ENCODE measurements around the gene FTO.

FTO gene

DNA sequence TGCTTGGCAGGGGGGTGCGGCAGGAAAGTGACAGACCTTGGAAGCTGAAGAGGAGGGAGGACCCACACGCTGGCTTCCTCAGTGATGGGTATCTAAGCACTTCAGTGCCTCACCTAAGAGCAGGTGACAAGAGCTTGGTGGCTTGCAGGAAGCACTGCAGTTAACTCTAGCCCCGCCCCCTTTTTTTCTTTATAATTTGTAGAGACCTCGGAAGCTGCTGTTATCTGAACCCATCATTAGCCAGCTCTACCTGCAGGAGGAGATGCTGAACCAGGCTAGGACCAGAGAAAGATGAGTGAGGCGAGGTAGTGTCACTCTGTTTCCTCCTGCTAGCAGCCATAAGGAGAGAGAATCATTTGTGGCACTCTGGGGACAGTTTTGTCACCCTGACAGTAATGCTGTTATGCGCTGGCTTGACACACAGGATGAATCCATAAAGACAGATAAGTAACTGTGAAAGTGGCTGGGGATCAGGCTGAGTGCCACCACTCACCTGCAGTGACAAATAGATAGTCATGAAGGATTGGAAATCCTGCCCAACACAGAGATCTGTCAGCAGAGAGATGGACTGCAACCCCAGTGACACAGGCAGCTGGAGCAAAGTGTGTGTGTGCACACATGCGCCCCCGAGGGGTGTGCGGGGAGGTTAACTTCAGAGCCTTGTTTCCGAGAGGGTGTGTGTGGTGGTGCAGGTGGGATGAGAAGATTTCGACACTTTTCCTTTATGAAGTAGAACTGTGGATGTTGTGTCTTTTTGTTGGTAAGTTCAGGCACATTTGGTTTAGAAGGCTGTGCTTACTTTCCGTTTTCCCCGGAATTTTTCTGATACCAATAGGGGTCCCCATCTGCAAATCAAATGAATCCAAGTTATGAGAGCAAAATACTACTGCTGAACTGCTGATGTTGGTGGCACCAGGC is 358.7 kb downstream of the FTO start:
- peak; percentile 85 for DNase-seq

DNA sequence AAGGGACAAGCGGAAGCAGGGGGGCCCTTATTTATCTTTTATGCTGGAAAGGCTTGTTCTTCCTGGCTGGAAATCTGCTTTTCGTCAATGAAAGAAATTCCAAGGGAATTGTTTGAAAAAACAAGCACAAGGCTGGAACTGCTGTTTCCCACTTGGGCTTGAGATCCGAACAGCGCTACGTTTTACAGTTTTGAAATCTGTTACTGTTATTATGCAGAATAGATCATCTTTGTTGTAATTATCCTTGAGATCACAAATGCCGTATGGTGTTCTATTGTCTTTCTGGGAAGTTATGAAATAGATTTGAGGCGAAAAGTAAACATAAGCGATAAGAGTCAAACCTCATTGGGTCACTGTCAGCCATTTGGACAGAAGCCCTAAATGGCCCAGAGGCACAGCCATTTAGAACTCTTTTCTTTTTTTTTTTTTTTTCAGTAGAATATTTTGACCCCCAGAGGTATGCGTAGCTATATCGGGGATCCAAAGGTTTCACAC is 359.4 kb downstream of the FTO start:
- no peak for DNase-seq

DNA sequence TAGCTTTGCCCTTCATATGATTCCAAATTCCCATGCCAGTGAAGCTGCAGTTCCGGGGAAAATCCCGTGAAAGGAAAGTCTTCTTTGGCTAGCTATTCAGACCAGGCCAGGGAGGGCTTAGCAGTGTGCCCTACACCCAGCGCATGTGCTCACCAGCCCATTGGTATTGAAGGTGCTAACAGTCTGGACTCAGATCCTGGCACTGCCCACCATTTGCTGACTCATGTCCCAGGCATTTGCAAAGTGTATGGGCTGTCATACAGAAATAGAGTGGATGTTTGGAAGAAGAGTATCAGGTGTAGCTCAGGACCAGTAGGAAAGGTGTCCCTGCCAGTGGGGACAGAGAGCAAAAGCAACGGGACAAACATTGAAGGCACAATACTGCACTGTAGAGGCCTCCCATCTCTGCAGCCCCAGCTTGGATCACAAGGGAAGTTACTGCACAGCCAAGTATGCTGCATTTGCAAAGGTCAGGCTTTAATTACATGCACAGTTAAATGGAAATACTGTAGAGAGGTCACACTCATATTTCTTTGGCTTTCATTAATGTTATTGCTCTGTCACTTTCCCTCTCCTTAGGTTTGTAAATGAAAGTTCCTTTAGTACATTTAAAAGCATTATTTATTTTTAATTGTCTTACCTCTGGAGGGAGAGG is 362.6 kb downstream of the FTO start:
- DNase-seq: no peak

DNA sequence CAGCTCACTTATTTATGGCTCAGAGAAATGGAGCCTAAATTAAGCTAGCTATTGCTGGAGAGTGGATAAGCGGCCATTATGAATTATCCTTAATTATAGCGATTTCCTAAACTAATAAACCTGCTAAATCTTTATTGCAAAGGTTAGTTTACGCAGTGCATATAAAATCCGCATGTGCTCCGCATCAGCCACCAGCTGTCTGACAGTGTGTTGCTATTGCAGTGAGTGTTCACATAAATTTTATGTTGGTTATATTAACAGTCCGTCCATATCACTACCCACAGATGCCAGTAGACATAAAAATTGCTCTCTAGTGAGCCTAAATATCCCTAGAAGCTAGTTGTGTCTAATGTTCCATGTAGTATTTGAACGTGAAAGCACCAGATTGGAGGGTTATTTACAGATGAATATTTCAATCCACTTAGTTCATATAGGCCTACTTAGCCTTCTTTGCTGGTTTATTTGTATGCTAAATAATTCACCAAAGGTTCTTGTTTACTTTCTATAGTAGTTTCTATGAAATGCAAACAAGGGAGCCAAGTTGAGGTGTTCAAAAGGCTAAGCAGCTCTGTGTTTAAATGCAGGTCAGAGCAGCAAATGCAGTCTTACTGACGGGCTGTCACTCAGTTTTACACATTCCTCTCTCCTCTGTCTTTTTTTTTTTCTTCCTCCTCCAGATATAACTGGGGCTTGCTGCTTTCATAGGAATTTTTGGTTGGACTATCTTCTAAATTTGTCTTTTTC is 363.5 kb downstream of the FTO start:
- no peak for DNase-seq

DNA sequence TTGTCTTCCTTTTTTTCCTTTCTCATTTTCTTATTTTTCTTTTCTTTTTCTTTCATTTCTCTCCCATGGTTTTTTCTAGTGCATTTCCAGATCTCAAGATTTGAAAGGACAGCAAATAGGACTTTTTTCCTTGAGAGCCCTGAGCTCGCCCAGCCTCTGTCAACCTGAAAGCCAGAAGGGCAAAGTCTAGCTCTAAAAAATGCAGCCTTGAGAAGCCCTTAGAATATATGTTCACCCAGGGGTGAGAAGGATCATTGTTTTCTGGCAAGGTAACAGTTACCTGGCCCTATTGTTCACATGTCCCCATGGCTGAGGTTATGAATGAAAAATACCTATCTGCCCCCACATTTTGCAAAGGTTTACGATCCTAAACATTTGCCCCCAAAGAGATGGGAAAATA is 364.3 kb downstream of the FTO start:
- DNase-seq: no peak

DNA sequence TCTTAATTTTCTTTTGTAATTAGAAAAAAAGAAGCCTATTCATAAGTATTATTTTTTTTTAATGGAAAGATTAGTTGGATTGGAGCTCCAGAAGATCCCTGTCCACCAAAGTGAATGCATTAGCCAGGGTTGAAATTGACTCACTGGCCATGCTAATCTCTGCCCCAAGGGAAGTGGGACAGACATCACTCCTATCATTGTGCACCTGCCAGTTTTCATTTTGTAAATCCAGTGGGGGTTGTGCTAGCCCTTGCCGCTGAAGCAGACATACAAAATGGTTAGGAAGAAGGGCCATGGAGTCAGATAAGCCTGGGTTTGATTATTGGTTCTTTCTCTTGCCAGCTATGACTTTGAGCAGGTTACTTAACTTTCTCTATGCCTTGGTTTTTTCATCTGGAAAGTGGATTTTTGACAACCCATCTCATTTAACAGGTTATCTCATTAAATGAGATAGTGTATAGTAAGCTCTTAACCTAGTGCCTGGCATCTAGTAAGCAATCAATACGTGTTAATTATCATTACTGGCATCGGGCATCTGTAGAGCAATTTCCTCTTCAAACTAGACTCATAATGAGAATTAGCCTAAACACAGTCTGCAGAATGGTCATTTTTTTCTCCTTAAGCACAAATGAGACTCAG is 365.8 kb downstream of the FTO start:
- DNase-seq: no peak

DNA sequence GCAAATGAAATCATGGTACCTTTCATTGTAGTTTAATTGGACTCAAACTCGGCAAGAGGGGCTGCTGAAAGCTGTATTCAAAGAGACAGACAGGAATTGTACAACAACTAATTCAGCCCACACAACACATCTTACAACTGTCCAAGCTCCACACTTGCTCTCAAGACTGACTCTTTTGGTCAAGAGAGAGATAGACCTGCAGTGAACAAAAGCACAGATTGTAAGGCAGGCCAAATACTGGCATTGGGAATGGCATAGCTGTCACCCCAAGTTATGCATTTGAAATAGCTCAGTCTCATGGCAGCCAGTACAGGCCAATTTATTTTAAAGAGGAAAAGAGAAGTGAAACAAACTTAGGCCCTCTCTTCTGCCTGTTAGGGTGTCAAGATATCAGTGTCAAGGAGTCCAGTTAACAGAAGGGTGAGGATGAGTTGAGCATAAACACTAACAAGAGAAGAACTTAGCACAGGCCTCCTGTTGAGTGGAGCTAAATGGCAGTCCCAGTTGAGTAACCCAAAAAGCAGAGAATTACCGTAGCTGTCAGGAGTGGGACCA is 366.9 kb downstream of the FTO start:
- no peak for DNase-seq

DNA sequence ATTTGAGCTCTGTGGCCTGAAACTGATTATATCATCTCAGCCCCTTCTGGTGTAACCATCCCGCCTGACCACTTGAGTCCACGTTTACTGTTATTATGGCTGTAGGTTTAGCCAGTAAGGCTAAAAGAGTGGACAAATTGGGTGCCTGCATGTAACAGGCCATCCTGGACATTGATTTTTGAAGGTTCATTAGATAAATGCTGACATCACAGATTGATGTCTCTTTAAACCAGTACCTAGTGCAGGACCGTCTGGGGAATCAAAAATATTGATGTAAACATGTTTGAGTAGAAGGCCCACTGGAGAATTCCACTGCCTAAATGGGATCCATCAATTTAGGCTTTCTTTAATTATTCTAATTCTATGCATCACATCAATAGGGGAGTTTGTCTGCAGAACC is 367.6 kb downstream of the FTO start:
- no peak for DNase-seq

DNA sequence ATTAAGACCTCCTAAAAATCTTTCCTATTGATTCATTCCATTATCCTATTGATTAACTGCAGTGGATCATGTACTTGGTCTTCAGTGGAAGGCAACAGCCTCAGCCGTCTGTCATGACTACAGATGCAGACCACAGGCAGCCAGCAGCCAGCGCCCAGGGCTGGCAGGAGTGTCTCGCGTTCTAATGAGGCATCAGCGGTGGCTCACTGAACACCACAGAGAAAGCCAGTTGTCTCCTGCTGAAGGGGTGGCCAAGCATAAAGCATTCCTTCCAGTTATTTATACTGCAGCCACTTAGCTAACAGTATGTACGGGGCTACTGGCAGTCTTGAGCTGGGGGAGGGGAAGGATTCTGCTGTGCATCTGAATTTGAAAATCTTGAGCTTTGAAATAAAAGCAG is 368.3 kb downstream of the FTO start:
- DNase-seq: no peak

DNA sequence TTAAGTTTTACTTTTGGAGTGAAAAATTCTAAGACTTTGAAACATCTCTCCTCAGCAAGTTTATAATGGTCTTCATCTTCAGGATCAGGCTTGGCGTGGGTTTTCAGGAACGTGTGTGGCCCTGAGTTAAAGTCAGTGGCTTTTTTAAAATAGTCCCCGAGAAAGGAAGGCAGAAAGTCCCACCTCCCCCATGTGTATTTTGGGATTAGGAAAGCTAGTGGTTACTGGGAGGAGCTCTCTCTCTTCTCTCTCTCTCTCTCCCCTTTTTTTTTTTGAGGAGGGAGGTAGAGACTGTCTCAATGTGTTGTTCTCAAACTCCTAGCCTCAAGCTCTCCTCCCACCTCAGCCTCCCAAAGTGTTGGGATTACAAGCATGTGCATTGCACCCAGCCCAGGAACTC is 369.4 kb downstream of the FTO start:
- DNase-seq: no peak

DNA sequence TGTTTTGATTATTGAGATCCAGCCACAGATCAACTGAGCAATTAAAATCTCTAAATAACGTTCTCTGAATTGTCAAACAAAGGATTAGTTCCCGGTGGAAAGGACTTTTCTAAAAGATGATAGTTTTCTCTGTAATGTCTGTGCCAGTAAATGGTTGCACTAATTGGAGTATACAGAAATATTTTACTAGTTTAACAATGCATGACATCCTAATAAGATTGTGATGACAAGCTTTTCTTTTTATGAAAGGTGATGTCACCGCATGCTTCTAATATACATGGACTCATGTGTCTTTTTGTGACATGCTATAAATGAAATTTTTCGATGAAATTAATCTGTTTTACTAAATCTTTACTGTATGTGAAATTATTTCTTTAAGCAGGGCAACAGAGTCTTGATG is 371.5 kb downstream of the FTO start:
- DNase-seq: no peak

DNA sequence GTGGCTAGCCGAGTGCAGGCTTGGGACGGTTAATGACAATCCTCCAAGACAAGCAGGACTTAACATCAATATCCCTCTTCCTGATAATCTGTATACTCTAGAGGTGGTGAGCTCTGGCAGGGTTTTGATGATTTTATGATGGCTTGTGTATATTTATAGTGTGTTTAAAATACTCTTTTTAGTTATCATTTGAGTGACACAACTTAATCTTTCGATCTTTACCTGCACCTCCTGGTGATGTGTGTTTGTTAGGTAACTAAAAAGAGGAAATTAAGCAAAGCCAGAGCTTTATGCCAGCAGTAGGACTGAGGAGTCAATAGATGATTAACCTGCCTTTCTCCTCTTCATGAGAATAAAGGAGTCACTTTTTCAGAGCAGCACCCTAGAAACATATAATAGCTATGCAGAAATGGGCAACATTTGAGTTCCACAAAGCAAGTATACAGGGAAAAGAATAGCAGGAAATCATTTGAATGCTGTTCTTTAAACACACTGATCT is 372.1 kb downstream of the FTO start:
- no peak for DNase-seq

DNA sequence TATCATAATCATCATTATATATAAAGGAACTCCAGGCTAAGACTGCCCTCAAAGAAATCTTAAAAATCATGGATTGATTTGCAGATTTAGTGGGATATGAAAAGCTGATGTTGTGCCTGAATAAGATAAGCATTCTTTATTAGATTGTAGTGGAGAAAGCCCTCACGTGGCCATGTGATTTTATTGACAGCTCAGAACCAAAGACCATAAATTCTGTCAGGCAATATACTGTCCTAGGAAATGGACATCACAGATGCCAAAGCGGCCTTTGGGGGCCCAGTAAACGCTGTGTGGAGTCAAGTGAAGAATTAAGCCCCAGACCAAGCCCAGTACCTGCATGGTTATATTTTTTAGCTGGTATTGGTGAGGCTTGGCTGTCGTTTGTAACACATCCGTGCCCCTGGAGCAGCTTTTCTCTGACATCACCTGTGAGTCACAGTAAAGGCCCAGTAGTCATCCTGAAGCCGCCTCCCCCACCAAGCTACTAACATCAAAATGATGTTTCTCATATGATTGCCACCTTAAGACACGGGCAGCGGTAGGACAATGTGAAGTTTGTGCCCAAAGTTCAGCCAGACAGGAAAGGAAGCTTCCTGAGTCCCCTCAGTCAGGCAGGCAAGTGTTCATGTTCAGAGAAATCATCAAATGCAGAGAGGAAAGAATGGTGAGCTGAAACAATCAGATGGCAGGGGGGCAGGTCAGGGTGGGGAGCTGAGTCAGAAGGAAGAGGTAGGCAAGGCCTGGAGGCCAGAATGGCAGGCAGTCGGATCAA is 373.3 kb downstream of the FTO start:
- no peak for DNase-seq

DNA sequence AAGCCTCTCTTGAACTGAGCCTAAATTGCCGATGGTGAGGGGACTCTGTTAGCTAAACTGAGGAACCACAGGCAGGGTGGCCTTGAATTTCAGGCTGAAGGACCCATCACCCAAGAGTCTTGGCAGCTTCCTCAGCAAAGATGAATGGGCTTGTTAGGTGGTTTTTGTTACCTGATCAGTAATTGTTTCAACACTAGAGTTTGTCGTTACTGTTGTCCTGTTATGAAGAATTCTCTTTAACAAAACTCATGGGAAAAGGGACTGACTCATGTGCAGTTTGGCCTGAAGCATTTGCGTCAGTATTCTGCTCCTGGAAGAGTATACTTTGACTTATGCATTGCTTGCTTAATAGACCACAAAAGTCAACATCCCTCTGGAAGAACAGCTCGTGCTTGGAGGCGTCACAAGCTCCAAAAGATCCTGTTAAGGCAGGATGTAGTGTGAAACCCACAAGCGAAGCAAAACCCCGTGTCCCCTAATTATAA is 376.6 kb downstream of the FTO start:
- DNase-seq: no peak

DNA sequence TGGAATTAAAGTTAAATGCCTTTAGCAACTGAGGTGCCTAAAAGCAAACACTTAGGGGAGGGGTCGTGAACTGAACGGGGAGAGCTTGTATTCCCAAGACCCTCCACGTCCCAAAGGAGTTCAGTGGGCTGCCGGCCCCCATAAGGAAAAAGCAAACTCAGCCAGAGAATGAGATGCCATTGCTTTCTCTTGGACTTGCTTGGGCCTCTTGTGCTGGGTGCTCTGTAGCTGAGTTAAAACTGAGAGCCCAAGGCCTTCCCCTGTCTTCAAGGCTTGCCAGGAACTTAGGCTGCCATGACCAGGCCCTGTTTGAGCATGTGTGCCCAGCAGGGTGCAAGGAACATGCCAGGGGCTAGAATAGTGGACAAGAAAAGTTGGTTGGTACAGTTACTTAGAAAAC is 382.8 kb downstream of the FTO start:
- DNase-seq: no peak

DNA sequence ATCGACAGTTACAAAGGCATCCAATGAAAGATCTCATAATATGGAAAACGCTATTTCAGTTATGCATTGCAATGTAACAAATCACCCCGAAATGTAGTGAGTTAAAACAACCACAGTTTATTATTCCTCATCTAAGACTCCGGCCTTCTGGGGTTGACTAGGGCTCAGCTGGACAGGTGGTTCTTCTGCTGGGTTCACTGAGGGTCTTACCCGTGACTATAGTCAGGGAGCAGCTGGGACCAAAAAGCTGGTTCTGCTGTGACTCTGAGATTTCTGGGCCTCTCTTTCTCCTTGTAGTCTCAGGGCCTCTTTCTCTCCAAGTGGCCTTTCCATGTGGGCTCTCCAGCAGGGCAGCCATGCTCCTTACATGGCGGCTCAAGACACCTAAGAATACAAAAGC is 386.6 kb downstream of the FTO start:
- DNase-seq: no peak

DNA sequence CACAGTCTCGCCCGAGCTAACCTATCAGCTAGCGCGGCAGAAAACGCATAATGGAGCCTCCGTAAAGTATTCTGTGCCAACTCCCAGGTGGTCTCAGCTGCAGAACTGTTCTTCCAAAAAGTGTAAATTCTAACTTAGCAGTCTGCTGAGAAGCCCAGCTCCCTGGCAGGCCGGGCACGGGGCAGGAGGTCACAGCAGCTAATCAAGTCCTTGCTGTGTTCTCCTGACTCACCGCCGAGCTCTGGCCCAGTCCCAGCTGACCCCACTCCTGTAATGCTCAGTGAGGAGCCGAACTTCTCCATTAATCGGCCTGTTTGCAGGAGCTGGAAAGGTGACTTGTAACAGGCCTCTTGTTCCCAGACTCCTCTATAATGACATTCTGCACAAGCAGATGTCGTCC is 389.3 kb downstream of the FTO start:
- DNase-seq: no peak

DNA sequence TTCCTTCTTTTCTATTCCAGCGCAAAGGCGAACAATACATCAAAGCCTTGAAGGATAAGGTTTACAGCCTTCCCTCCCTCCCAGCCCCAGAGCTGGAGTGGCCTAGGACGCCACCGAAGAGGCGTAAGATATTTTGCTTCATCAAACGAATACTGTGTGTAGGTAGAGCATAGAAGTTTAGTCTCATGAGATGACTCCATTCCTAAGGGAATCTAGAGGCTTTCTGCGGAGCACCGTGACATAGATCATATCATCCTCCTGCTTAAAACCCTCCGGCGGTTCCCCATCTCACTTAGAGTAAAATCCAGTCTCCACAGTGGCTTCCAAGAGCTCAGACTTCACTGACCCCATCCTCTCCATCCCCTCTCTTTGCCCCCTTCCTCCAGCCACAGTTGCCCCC is 390.7 kb downstream of the FTO start:
- no peak for DNase-seq

DNA sequence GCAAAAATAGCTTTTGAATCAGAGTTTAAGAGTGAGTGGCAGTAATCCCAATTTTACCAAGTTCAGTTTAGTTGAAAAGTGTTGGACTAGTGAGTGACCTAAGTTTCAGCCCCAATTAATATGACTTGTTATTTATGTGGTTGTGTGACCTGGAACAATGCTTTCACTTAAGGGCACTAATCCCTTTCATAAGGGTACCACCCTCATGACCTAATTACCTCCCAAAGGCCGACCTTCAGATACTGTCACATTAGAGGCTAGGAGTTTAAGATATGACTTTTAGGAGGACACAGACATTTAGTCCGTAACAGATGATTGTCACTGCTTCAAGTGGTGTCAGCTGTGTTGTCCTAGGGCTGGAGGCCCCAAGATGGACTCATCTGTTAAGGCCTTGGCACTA is 392.7 kb downstream of the FTO start:
- no peak for DNase-seq

DNA sequence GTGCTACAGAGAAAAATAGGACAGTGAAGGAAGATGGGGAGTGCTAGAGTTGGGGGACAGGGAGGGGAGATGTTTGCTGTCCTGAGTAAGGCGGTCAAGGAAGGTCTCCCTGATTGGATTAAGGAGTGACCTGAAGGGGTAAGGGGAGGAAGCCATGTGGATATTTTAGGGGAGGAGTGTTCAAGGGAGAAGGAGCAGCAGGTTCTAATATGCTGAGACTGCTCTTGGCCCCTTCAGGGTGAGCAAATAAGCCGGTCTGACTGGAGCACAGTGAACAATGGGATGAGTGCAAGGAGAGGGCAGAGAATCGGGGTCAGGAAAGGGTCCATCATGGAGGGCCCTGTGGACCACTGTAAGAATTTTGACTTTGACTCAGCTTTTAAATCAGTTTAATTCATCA is 393.8 kb downstream of the FTO start:
- DNase-seq: no peak

DNA sequence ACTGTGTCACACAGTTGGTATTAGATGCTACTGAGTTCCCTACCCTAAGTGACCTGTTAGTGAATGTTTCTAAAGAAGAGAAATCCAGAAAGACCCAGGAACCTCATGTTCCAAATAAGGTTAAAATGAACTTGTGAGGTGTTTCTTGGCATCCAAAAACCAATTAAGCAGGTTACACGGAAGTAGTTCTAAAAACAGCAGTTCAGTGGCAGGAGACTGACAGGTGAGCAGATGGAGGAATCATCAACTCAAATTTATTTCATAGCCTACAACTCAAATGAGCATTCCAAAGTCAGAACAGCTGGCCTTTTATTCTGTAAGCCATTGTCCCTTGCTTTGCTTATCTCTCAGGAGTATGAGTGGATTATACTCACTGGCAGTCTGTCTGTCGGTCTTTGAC is 394.3 kb downstream of the FTO start:
- DNase-seq: no peak

DNA sequence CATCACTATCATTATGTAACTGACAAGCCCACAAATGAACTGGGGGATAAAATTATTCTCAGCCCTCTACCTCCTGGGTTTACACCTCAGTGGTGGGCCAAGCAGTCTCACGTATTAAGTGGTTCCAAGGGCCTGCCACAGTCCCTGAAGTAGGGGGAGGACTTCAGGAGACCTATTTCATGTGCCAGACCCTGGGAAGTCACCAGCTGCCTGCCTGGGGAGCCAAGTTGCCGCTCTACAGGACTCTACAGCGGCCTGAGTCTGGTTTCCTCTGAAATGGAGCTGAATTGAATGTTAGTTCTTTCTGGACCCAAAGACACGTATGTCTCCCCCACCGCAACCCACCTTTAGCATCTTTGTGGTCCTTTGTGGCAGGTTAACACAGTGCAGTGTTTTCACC is 395.7 kb downstream of the FTO start:
- no peak for DNase-seq

Measured in NCI-H1436 (cell line).